NCI-H1694 (cell line): Measurements from ENCODE around the gene SPATA17.

Experiments used
- DNase-seq: peaks from one replicate; lab custom pipeline; 2025; lab: John Stamatoyannopoulos, UW

Gene SPATA17

DNA sequence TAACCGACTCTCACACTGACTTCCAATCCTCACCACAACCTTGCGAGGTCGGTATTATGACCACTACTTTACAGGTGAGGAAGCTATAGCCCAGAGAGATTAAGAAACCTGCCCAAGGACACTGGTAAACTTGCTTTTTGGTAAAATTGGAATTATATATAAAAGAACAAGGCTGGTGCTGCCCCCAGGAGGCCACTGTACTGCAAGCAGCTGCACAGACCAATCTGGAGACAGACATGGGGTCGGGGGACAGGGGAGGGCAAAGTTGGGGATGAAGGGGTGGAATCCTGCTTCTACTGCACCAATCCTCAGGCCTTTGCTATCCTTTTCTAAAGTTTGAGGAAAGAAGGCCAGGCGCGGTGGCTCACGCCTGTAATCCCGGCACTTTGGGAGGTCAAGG, 280.8 kb downstream of the SPATA17 start:
- no peak for DNase-seq

DNA sequence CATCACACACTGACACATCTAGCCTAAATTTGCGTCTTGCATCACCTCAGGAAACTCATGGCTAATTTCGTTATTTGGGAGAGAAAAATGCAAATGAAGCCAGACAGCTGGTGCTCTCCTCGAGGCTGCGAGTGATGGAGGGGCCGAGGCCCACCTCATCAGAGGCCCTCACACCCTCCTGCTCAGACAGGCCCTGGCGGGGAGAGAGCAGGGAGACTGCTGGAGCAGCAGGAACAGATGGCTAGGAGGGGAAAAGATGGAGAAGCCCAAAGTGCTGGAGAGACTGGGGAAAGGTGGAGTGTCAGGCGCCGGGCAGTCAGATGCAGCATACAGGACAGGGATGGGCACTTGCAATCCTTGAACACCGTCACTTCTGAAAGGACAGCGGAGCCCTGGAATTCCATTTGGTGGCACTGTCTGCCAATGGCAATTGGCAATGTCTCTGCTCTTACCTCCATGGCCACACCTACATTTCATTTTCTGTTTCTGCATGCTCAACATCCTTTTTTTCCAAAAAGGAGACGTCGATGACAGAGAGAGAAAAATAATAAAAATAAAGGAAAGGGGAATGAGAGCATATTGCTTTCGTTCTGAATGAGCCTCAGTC, 286.2 kb downstream of the SPATA17 start:
- peak; percentile 90 for DNase-seq

DNA sequence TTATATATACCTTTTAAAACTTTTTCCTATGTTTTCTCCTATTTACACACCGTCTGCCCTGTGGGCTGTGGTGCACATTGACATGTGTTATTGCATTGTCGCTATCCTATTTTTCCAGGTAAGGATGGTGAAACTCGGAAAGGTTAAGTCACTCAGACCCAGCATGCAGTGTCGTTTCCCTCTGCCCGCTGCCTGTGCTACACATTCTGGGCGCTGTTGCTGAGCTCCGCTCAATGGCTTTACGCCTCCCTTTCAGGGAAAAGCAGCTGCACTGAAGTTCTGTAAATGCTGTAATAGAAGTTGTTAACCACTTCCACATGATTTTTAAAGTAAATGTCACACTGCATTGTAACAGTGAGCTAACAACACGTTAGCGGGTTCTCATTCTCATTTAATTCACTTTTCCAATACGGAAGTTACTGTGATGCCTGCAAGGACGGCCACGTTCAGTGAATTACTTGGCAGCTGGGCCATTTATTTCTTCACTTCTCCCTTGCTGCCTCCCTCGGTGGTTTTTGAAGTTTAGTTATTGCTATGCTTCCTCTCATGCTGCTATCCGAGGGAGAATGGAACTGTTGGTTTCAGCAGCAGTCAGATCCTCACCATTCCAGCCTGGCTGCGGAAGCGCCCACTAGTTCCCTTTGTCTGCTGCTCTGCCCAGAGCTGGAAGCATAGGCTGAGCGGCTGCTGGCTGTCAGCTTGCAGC, 288.7 kb downstream of the SPATA17 start:
- no peak for DNase-seq
